Activated CD8-positive, alpha-beta T cell treated with anti-CD3 and anti-CD28 coated beads, Interleukin-2, amount 10 ng/mL, durations not matched to agents 7 days and 5 days (primary cell): ENCODE results near the gene NBPF8. TPM values are rescaled to one million over a fixed set of nuclear protein-coding genes. Genes with fewer than 3 reads are reported as not detected.
"Not testable (repeated sequence)": the region's sequence is repeated elsewhere in the genome, so short reads cannot be mapped to it uniquely, and the experiment has no call there.

Experiments used
- ATAC-seq: fragments of 150-1000 bp; cut with Tn5 transposase; one replicate; pipeline ENCODE4 v1.10.0; 2021; ENCODE audit warnings: moderate library complexity
- CTCF ChIA-PET: fragments of 350-600 bp; sonication (Branson Sonifier 250); formaldehyde crosslinking; loops from one replicate; lab custom pipeline; 2021; ENCODE audit warnings: antibody characterized with exemption; lab: Charles Lee
- POLR2A ChIA-PET: fragments of 350-600 bp; sonication (Branson Sonifier 250); formaldehyde crosslinking; loops from one replicate; lab custom pipeline; 2021; ENCODE audit warnings: antibody characterized with exemption; lab: Charles Lee
- DNase-seq: peaks from one replicate; pipeline ENCODE4 v3.0.0-alpha.2; 2020
- H3K27ac Mint-ChIP-seq: one replicate; pipeline ENCODE4 v1.8.0; 2021; ENCODE audit warnings: mild to moderate bottlenecking, mixed read lengths
- H3K27me3 Mint-ChIP-seq: one replicate; pipeline ENCODE4 v1.8.0; 2021; ENCODE audit warnings: low read depth, mixed read lengths
- H3K36me3 Mint-ChIP-seq: one replicate; pipeline ENCODE4 v1.8.0; 2021; ENCODE audit warnings: low read depth, mixed read lengths
- H3K4me1 Mint-ChIP-seq: one replicate; pipeline ENCODE4 v1.8.0; 2021; ENCODE audit warnings: low read depth, mixed read lengths
- H3K4me3 Mint-ChIP-seq: one replicate; pipeline ENCODE4 v1.8.0; 2021; ENCODE audit warnings: mild to moderate bottlenecking, mixed read lengths
- H3K9me3 Mint-ChIP-seq: one replicate; pipeline ENCODE4 v1.8.0; 2022; ENCODE audit warnings: mixed read lengths; ENCODE audit not compliant: insufficient read depth
- total RNA-seq, 2 experiments: library from RNA; stranded (reverse); gene quantifications; one replicate each; pipeline ENCODE4 v1.2.3, GENCODE V29; 2021

The NBPF8 gene
- total RNA-seq, 2 experiments from 2014 or later: 29.0 to 29.6 TPM

DNA sequence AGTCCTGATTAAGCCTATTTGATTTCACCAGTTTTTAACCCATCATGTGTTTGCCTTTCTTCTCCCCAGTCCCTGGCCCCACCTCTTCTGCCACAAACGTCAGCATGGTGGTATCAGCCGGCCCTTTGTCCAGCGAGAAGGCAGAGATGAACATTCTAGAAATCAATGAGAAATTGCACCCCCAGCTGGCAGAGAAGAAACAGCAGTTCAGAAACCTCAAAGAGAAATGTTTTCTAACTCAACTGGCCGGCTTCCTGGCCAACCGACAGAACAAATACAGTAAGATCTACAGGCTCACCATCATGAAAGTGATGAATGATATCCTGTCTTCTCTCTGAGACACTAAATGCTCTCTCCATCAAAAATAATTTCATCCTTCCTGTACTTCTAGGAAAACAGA is 34.3 kb downstream of the NBPF8 start:
- CTCF ChIA-PET, H3K9me3 Mint-ChIP-seq, ATAC-seq, DNase-seq, H3K27me3 Mint-ChIP-seq, POLR2A ChIA-PET, H3K36me3 Mint-ChIP-seq, H3K27ac Mint-ChIP-seq, H3K4me3 Mint-ChIP-seq, H3K4me1 Mint-ChIP-seq: not testable (repeated sequence)

Other genes starting within 250 kb of the NBPF8 start
- gene SEC22B, start 238.5 kb upstream of the NBPF8 start, total RNA-seq: 10 to 100 TPM; 21.9 to 22.4 TPM